HG02678 (cell line): ENCODE data around the gene SDSL.
A peak's percentile ranks its signal among the peaks of the same experiment; 100 is the strongest.

Source experiments
- ATAC-seq: cut with Tn5 transposase; IDR thresholded peaks from one replicate; pipeline ENCODE4 v1.9.1; 2021; ENCODE audit warnings: mild to moderate bottlenecking, moderate library complexity; ENCODE audit not compliant: unreplicated experiment

The SDSL gene

GRCh38 chr12:113422030-113422885 lies at the start of gene SDSL:
Gene SDSL, plus strand, starts transcription at chr12:113422380. Its CDS starts 5,603 bp downstream, at chr12:113427983.
- ATAC-seq = peak; percentile 91

- ATAC-seq = no peak
Measured at GRCh38 chr12:113373440-113373839, 48.7 kb upstream of the SDSL start.

- ATAC-seq = no peak
Measured at GRCh38 chr12:113373969-113374368, 48.2 kb upstream of the SDSL start.

GRCh38 chr12:113374823-113375428 lies 47.3 kb upstream of the SDSL start:
- ATAC-seq = no peak

- ATAC-seq = no peak
Measured at GRCh38 chr12:113378291-113378690, 43.9 kb upstream of the SDSL start.

- no peak for ATAC-seq
Measured at GRCh38 chr12:113381220-113381619, 41.0 kb upstream of the SDSL start.

- no peak for ATAC-seq
Measured at GRCh38 chr12:113382206-113382605, 40.0 kb upstream of the SDSL start.

- ATAC-seq = no peak
Measured at GRCh38 chr12:113384778-113385177, 37.4 kb upstream of the SDSL start.

GRCh38 chr12:113385282-113385882 lies 36.8 kb upstream of the SDSL start:
- ATAC-seq = no peak

- ATAC-seq = no peak
Measured at GRCh38 chr12:113386866-113387566, 35.2 kb upstream of the SDSL start.

GRCh38 chr12:113387631-113388030 lies 34.5 kb upstream of the SDSL start:
- ATAC-seq = no peak

- ATAC-seq = no peak
Measured at GRCh38 chr12:113388351-113388750, 33.8 kb upstream of the SDSL start.

- no peak for ATAC-seq
Measured at GRCh38 chr12:113390064-113391043, 31.8 kb upstream of the SDSL start.

- no peak for ATAC-seq
Measured at GRCh38 chr12:113391145-113391544, 31.0 kb upstream of the SDSL start.

- ATAC-seq = no peak
Measured at GRCh38 chr12:113391650-113392337, 30.4 kb upstream of the SDSL start.

- no peak for ATAC-seq
Measured at GRCh38 chr12:113392520-113392919, 29.7 kb upstream of the SDSL start.

GRCh38 chr12:113392988-113393579 lies 29.1 kb upstream of the SDSL start:
- ATAC-seq = no peak

GRCh38 chr12:113393749-113394148 lies 28.4 kb upstream of the SDSL start:
- no peak for ATAC-seq

GRCh38 chr12:113395119-113395518 lies 27.1 kb upstream of the SDSL start:
- no peak for ATAC-seq
